ENCODE data around the gene TMEM259.

TMEM259 gene

GRCh38 chr19:1016647-1017114 lies 4.2 kb downstream of the TMEM259 start:
- no peak for DNase-seq (ENCODE audit: low spot score)

- DNase-seq (ENCODE audit: low spot score): no peak
Measured at GRCh38 chr19:1015782-1016646, 4.9 kb downstream of the TMEM259 start.

GRCh38 chr19:1015061-1015781 lies 5.7 kb downstream of the TMEM259 start:
- DNase-seq (ENCODE audit: low spot score): no peak

GRCh38 chr19:1014161-1015060 lies 6.5 kb downstream of the TMEM259 start:
- DNase-seq (ENCODE audit: low spot score): no peak

- no peak for DNase-seq (ENCODE audit: low spot score)
Measured at GRCh38 chr19:1013218-1013617, 7.7 kb downstream of the TMEM259 start.

- no peak for DNase-seq (ENCODE audit: low spot score)
Measured at GRCh38 chr19:1012334-1012733, 8.6 kb downstream of the TMEM259 start.

GRCh38 chr19:1011831-1012333 lies 9.0 kb downstream of the TMEM259 start:
- no peak for DNase-seq (ENCODE audit: low spot score)

GRCh38 chr19:1010586-1011510 lies 10.1 kb downstream of the TMEM259 start:
- no peak for DNase-seq (ENCODE audit: low spot score)

- DNase-seq (ENCODE audit: low spot score): no peak
Measured at GRCh38 chr19:1009981-1010538, 10.9 kb downstream of the TMEM259 start.

- DNase-seq (ENCODE audit: low spot score): peak; percentile 47
Measured at GRCh38 chr19:1009041-1009980, 11.6 kb downstream of the TMEM259 start.

GRCh38 chr19:1008268-1009040 lies 12.5 kb downstream of the TMEM259 start:
- DNase-seq (ENCODE audit: low spot score): peak; percentile 49

GRCh38 chr19:1007399-1008251 lies 13.3 kb downstream of the TMEM259 start:
- no peak for DNase-seq (ENCODE audit: low spot score)

GRCh38 chr19:1006711-1007398 lies 14.1 kb downstream of the TMEM259 start:
- DNase-seq (ENCODE audit: low spot score): no peak

- DNase-seq (ENCODE audit: low spot score): no peak
Measured at GRCh38 chr19:1004803-1005664, 15.9 kb downstream of the TMEM259 start.

GRCh38 chr19:1004204-1004802 lies 16.6 kb downstream of the TMEM259 start:
- no peak for DNase-seq (ENCODE audit: low spot score)

GRCh38 chr19:1003283-1003682 lies 17.6 kb downstream of the TMEM259 start:
- no peak for DNase-seq (ENCODE audit: low spot score)
